Retinal pigment epithelial cell (primary cell): ENCODE data around the gene CREBBP.

Experiments used
- DNase-seq: peaks from one replicate; pipeline ENCODE4 v3.0.0-alpha.2; 2010; ENCODE audit warnings: low read depth
- H3K4me3 ChIP-seq: 2 replicates; pipeline ENCODE4 v1.5.1; 2011; ENCODE audit warnings: mild to moderate bottlenecking, low read length, control low read depth, moderate library complexity
- CTCF ChIP-seq: conservative IDR thresholded peaks from 2 replicates; pipeline ENCODE4 v1.5.1; 2011; ENCODE audit warnings: low read depth, low read length, control low read depth, inconsistent platforms

The CREBBP gene

DNA sequence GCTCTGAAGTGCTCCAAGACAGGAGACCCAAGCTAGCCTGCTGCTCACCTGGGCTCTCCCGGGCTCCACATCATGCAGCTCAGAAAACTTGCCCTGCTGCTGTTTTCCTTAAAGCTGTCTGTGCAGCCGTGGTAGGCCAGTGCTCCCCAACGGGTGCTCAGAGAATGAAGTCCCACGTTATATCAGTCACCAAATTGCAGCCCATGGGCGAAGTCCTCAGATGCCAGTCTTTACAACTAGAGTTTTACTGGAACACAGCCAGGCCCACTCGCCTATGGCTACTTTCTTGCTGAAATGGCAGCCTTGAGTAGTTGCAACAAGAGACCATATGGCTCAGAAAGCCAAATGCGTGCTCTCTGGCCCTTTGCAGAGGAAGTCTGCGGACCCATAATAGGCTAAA, 6.3 kb downstream of the CREBBP start:
- no peak for TF ChIP-seq CTCF
- no peak for DNase-seq
- no peak overlapping the region for H3K4me3 ChIP-seq

- no peak overlapping the region for H3K4me3 ChIP-seq
- no peak for DNase-seq
- no peak for TF ChIP-seq CTCF
These were observed 6.9 kb downstream of the CREBBP start for GRCh38 chr16:3873482-3874173.

- DNase-seq, result no peak
- no peak overlapping the region for H3K4me3 ChIP-seq
- no peak for TF ChIP-seq CTCF
These were observed 8.2 kb downstream of the CREBBP start for GRCh38 chr16:3872216-3872895.

GRCh38 chr16:3868967-3869366, 11.5 kb downstream of the CREBBP start:
- DNase-seq, result no peak
- H3K4me3 ChIP-seq, result no peak overlapping the region
- TF ChIP-seq CTCF, result no peak

GRCh38 chr16:3868556-3868955, 12.0 kb downstream of the CREBBP start:
- no peak for TF ChIP-seq CTCF
- no peak overlapping the region for H3K4me3 ChIP-seq
- DNase-seq, result no peak

DNA sequence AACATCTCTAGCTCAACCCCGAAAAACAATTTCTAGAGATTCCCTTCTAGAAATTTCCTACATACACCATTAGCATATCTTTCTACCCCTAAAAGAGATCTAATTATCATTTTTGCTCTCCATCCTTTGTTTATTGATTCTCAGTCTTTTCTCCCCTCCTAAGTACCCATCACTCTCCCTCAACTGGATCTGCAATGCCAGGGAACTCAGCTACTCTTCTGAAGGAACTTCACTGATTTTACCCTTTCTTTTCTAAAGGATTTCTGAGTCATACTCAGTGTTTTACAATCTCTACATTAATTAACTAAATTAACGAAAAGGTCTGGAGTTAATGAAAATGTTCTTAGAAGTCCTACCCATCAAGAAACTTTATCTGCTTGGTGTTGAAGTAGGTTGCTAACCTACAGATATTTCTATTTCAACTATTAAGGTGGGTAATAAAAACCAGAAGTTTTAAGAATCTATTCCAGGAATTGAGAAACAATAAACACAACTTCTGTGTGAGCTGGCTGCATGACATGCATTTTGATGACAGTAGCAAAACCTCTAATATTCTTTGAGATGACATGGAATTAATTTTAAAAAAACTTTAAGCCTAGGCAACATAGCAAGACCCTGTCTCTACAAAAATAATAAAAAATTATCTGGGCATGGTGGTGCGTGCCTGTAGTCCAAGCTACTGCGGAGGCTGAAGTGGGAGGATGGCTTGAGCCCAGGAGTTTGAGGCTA, 13.6 kb downstream of the CREBBP start:
- H3K4me3 ChIP-seq, result no peak overlapping the region
- TF ChIP-seq CTCF, result no peak
- DNase-seq, result no peak
